Thyroid gland (tissue), 4 donors: Measurements from ENCODE around the gene TFB2M.

Source experiments
- CTCF ChIP-seq, 6 experiments: fragments of 200-600 bp in 3 of 6; fragments of 450-650 bp in 3 of 6; sonication (generic) in 3 of 6; IDR thresholded peaks; one replicate each; pipeline ENCODE4 v1.5.1; 2016 to 2019; ENCODE audit warnings: antibody characterized with exemption in 6 of 6, mild to moderate bottlenecking in 2 of 6, inconsistent platforms in 1 of 6, moderate library complexity in 1 of 6
- POLR2A ChIP-seq, 2 donors: fragments of 450-650 bp; IDR thresholded peaks; one replicate each; pipeline ENCODE4 v1.6.1; 2017; ENCODE audit warnings: antibody characterized with exemption in 2 of 2, mild to moderate bottlenecking in 2 of 2, moderate library complexity in 1 of 2

GRCh38 chr1:246602194-246602593, 36.1 kb upstream of the TFB2M start:
- no peak for TF ChIP-seq CTCF (IDR thresholded peaks at IDR 0.05)
- TF ChIP-seq POLR2A (IDR thresholded peaks at IDR 0.05) = no peak
